ENCODE data around the gene AFP. TPM values are rescaled to one million over a fixed set of nuclear protein-coding genes. Genes with fewer than 3 reads are reported as not detected.

Gene AFP
- total RNA-seq, 2 donors from 2014 or later: not detected

DNA sequence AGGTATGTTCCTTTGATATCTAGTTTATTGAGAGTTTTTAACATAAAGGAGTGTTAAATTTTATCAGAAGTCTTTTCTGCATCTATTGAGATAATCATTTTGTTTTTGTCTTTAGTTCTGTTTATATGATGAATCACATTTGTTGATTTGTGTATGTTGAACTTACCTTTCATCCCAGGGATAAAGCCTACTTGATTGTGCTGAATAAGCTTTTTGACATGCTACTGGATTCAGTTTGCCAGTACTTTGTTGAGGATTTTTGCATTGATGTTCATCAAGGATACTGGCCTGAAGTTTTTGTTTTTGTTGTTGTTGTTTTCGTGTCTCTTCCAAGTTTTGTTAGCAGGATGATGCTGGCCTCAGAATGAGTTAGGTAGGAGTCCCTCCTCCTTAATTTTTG, 34.7 kb downstream of the AFP start:
- no peak for DNase-seq (ENCODE audit: low spot score)
- Histone ChIP-seq H3K4me1 (no peaks in the 10 kb centered on the region), H3K9me3 (peaks cover 0 to 13% of the 10 kb centered on the region in 2 donors), H3K36me3 (no peaks in the 10 kb centered on the region), H3K4me3 (no peak overlapping the region), H3K27me3 (no peaks in the 10 kb centered on the region), H3K27ac (no peak overlapping the region)
- TF ChIP-seq, protein P1, sequence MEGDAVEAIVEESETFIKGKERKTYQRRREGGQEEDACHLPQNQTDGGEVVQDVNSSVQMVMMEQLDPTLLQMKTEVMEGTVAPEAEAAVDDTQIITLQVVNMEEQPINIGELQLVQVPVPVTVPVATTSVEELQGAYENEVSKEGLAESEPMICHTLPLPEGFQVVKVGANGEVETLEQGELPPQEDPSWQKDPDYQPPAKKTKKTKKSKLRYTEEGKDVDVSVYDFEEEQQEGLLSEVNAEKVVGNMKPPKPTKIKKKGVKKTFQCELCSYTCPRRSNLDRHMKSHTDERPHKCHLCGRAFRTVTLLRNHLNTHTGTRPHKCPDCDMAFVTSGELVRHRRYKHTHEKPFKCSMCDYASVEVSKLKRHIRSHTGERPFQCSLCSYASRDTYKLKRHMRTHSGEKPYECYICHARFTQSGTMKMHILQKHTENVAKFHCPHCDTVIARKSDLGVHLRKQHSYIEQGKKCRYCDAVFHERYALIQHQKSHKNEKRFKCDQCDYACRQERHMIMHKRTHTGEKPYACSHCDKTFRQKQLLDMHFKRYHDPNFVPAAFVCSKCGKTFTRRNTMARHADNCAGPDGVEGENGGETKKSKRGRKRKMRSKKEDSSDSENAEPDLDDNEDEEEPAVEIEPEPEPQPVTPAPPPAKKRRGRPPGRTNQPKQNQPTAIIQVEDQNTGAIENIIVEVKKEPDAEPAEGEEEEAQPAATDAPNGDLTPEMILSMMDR (IDR thresholded peaks at IDR 0.05): no peak

DNA sequence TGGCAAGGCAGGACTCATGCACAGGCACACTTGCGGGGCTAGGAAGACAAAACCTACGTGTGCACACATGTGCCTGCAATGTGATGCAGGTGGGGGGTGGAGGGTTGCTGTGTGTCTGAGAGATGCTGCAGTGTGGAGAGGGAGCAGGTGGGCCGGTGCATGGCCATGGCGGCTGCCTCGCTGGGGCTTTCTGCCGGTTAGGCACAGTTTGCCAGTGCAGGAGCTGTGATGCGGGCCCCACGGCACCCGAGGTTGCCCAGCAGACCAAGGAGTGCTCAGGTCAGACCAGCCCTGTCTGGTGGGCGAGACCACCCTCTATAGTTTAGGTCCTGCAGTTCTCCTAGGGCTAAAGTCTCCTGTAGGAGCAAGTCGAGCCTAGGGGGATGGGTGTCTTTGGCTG, 41.2 kb downstream of the AFP start:
- TF ChIP-seq, protein P1 (IDR thresholded peaks at IDR 0.05): no peak
- no peak for DNase-seq (ENCODE audit: low spot score)
- H3K4me1 ChIP-seq: no peaks in the 10 kb centered on the region
- no peaks in the 10 kb centered on the region for H3K27me3 ChIP-seq
- H3K27ac ChIP-seq: no peak overlapping the region
- peaks cover 0 to 12% of the 10 kb centered on the region in 2 donors for H3K9me3 ChIP-seq
- H3K36me3 ChIP-seq: no peaks in the 10 kb centered on the region
- H3K4me3 ChIP-seq: no peak overlapping the region

DNA sequence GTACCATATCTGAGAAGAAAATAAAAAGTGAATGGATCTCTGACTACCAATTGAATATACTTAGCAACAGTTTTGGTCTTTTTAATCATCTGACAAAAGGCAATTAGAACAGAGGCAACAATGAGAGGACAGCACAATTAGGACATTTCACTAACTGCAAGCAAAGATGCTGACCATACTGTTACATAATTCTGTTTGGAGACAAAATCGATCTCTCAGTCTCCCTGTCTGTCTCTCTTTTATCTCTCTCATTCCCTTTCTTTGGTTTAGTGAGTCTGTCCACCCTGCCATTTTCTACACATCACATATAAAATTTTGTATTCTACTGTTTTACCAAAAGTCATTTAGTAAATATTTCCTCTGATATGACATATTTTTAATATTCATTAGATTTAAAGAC, 43.3 kb downstream of the AFP start:
- no peaks in the 10 kb centered on the region for H3K9me3 ChIP-seq
- H3K36me3 ChIP-seq: no peaks in the 10 kb centered on the region
- no peaks in the 10 kb centered on the region for H3K4me1 ChIP-seq
- no peak for DNase-seq (ENCODE audit: low spot score)
- TF ChIP-seq, protein P1 (IDR thresholded peaks at IDR 0.05): no peak
- no peak overlapping the region for H3K27ac ChIP-seq
- no peaks in the 10 kb centered on the region for H3K27me3 ChIP-seq
- H3K4me3 ChIP-seq: no peak overlapping the region

DNA sequence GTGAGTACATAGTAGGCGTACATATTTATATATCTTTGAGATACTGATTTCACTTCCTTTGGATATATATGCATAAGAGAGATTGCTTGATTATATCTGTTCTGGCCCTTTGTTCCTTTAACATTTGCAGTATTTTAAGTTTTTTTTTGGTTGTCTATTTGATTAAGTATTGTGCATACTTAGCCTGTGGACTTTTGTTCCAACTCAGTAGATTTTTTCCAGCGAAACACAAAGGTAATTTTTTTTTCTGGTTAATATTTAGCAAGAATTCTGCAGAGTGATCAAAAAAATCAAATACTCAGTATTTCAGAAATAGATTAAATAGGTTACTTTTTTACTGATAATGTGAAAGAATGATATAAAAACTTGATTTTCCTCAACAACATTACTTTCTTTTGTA, 45.3 kb downstream of the AFP start, which contains the start of gene AFM:
TSS of gene AFM (plus strand) at position 388 of the 400 bp plus-strand sequence. CDS start 31 bp downstream, outside the sequence.
- Histone ChIP-seq H3K4me1 (no peaks in the 10 kb centered on the region), H3K9me3 (no peaks in the 10 kb centered on the region), H3K27me3 (no peaks in the 10 kb centered on the region), H3K27ac (no peak within 1 kb of the TSS), H3K4me3 (no peak within 1 kb of the TSS), H3K36me3 (no peaks in the 10 kb centered on the region)
- TF ChIP-seq, protein P1 (IDR thresholded peaks at IDR 0.05): no peak
- DNase-seq (ENCODE audit: low spot score): no peak

DNA sequence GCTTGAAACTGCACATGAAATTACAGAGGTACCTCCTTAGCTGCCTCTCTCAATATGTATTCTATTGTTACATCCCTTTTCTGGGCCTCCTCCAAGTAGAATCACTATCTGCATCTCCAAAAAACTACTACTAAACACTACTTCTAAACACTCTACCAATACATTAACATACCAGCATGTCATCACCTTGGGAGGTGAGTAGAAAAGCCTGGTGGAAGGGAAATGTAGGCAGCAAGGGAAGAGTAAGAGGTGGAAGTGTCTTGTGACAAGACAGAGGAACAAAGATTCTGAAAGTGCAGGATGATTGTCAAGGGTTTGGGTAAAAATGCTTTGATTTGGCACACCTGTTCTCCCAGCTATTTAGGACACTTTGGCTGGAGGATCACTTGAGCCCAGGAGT, 49.1 kb downstream of the AFP start:
- Histone ChIP-seq H3K36me3 (no peaks in the 10 kb centered on the region), H3K4me1 (no peaks in the 10 kb centered on the region), H3K27ac (no peak overlapping the region), H3K9me3 (no peaks in the 10 kb centered on the region), H3K4me3 (no peak overlapping the region), H3K27me3 (no peaks in the 10 kb centered on the region)
- no peak for DNase-seq (ENCODE audit: low spot score)
- TF ChIP-seq, protein P1 (IDR thresholded peaks at IDR 0.05): no peak

DNA sequence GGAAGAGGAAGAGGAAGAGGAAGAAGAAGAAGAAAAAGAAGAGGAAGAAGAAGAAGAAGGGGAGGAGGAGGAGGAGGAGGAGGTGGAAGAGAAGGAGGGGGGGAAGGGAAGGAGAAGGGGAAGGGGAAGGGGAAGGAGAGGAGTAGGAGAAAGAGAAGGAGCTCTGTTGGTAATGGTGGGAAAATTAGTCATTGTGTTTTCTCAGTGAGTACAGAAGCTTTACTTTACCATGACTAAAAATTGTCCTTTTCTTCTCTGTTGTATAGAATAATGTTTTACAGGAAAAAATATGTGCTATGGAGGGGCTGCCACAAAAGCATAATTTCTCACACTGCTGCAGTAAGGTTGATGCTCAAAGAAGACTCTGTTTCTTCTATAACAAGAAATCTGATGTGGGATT, 49.6 kb downstream of the AFP start:
- Histone ChIP-seq H3K27ac (no peak overlapping the region), H3K27me3 (no peaks in the 10 kb centered on the region), H3K4me1 (no peaks in the 10 kb centered on the region), H3K9me3 (no peaks in the 10 kb centered on the region), H3K36me3 (no peaks in the 10 kb centered on the region), H3K4me3 (no peak overlapping the region)
- DNase-seq (ENCODE audit: low spot score): no peak
- TF ChIP-seq, protein P1 (IDR thresholded peaks at IDR 0.05): no peak

Measured in right atrium auricular region (tissue), 2 donors.